Measurements from ENCODE around the gene EGFL8.

EGFL8 gene

DNA sequence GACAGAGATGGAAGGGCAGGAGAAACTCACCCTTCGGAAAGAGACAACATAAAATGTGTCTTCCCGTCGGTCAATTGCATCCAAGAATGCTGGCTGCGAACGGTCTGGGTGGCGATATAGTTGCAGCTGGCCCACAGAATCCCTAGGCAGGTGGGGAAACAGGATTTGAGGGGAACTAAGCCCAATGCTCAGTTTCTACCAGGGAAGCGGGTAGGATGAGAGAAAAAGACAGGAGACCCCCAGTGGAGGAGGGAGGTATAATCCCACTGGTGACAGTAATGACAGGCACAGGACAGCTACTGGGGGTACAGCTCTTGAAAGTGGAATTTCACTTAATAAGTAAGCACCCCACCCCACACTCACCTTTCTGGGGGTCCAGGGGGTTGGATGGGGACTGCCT lies 47.7 kb upstream of the EGFL8 start:
- H3K9ac ChIP-seq (ENCODE audit: low read depth, low read length, poor library complexity, severe bottlenecking) = no peak overlapping the region
- H3F3A ChIP-seq (ENCODE audit: low read depth) = no peaks in the 10 kb centered on the region
- no peaks in the 10 kb centered on the region for H3K9me2 ChIP-seq (replicated peaks; ENCODE audit: low read depth, low read length)
- no peaks in the 10 kb centered on the region for H3K4me1 ChIP-seq (ENCODE audit: insufficient read depth, low read length, poor library complexity, severe bottlenecking)
- H3K36me3 ChIP-seq (ENCODE audit: insufficient read depth, low read length) = peaks cover 51% of the 10 kb centered on the region; the same call in 1 of the 2 replicates
- H3K4me3 ChIP-seq (ENCODE audit: low read length, poor library complexity, severe bottlenecking) = no peak overlapping the region
- H4K20me1 ChIP-seq (ENCODE audit: insufficient read depth, low read length, poor library complexity, severe bottlenecking) = peaks cover 2% of the 10 kb centered on the region
- no peak for TF ChIP-seq EZH2phosphoT487 (IDR thresholded peaks at IDR 0.05; ENCODE audit: borderline replicate concordance)
- TF ChIP-seq, protein P1, sequence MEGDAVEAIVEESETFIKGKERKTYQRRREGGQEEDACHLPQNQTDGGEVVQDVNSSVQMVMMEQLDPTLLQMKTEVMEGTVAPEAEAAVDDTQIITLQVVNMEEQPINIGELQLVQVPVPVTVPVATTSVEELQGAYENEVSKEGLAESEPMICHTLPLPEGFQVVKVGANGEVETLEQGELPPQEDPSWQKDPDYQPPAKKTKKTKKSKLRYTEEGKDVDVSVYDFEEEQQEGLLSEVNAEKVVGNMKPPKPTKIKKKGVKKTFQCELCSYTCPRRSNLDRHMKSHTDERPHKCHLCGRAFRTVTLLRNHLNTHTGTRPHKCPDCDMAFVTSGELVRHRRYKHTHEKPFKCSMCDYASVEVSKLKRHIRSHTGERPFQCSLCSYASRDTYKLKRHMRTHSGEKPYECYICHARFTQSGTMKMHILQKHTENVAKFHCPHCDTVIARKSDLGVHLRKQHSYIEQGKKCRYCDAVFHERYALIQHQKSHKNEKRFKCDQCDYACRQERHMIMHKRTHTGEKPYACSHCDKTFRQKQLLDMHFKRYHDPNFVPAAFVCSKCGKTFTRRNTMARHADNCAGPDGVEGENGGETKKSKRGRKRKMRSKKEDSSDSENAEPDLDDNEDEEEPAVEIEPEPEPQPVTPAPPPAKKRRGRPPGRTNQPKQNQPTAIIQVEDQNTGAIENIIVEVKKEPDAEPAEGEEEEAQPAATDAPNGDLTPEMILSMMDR (conservative IDR thresholded peaks at IDR 0.05; ENCODE audit: low read length) = peak; percentile 62
- H3K4me2 ChIP-seq (ENCODE audit: low read depth, low read length, poor library complexity, severe bottlenecking) = no peak overlapping the region
- H3K27me3 ChIP-seq (ENCODE audit: insufficient read depth, low read length, poor library complexity, severe bottlenecking) = no peaks in the 10 kb centered on the region
- no peaks in the 10 kb centered on the region for H3K9me3 ChIP-seq (ENCODE audit: insufficient read depth, low read depth, low read length)
- no peak overlapping the region for H2AFZ ChIP-seq (ENCODE audit: low read length)
- no peaks in the 10 kb centered on the region for H3K79me2 ChIP-seq (ENCODE audit: insufficient read depth, low read length)

DNA sequence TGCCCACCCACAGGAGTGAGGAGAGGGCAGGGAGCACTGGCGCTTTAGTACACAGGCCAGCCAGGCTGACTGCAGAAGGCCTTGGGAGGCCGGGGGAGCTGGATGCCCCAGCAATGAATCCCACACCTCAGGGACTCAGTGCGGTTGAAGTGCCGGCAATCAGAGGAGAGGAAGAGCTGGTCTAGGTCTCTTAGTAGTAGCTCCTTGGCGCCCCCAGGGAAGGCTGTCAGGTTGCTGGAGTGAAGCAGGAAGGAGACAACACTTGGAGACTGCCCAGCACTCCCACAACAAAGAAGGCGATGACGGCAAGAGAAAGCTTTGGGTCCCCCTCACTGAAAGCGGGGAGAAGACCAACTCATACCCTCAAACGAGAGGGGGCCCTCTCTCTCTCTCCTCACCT lies 46.9 kb upstream of the EGFL8 start:
- Histone ChIP-seq H3K79me2 (ENCODE audit: insufficient read depth, low read length) (no peaks in the 10 kb centered on the region), H3K9ac (ENCODE audit: low read depth, low read length, poor library complexity, severe bottlenecking) (no peak overlapping the region), H3K27me3 (ENCODE audit: insufficient read depth, low read length, poor library complexity, severe bottlenecking) (no peaks in the 10 kb centered on the region), H3K4me1 (ENCODE audit: insufficient read depth, low read length, poor library complexity, severe bottlenecking) (no peaks in the 10 kb centered on the region), H3K9me2 (replicated peaks; ENCODE audit: low read depth, low read length) (no peaks in the 10 kb centered on the region), H3K4me3 (ENCODE audit: low read length, poor library complexity, severe bottlenecking) (no peak overlapping the region), H2AFZ (ENCODE audit: low read length) (no peak overlapping the region), H4K20me1 (ENCODE audit: insufficient read depth, low read length, poor library complexity, severe bottlenecking) (peaks cover 2% of the 10 kb centered on the region), H3K4me2 (ENCODE audit: low read depth, low read length, poor library complexity, severe bottlenecking) (no peak overlapping the region), H3F3A (ENCODE audit: low read depth) (no peaks in the 10 kb centered on the region), H3K36me3 (ENCODE audit: insufficient read depth, low read length) (peaks cover 56% of the 10 kb centered on the region; the same call in 1 of the 2 replicates), H3K9me3 (ENCODE audit: insufficient read depth, low read depth, low read length) (no peaks in the 10 kb centered on the region)
- TF ChIP-seq, protein P1 (conservative IDR thresholded peaks at IDR 0.05; ENCODE audit: low read length) = no peak
- TF ChIP-seq EZH2phosphoT487 (IDR thresholded peaks at IDR 0.05; ENCODE audit: borderline replicate concordance) = no peak

DNA sequence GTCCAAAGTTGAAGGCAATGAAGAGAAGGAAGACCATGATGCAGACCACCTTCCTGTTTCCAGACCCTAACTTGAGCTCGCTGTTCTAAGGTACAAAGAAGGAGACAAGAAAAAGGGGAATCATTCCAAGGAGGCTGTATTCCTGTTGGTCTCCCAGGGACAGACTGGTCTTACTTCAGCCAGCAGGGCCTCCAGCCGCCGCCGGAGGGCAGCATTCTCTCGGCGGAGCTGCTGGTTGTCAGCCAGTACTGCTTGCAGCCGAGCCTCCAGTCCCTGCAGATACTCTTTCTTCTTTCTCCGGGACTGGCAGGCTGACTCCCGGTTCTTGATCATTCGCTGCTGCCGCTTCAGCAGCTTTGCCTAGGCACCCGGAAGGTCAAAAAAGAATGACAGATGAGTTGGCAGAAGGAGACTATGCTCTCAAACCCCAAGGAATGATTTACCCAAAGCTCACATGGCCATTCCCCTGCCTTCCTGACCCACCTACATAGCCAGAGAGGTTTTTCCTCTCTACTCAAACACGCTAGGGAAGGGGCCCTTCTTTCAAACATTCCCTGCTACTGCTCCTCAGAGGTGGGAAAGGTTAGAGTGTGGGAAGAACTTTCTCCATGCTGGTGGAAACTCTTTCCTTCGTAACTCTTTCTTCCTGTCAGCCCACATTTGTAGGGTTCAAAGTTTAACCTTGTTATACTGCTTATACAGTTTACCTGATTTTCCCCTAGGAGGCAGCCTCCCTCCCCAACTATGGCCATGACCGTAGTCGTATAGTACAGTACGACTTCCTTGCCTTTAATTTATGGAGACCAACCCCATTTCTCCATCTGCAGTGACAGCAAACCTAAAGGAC lies 45.4 kb upstream of the EGFL8 start:
- Histone ChIP-seq H3K79me2 (ENCODE audit: insufficient read depth, low read length) (no peaks in the 10 kb centered on the region; the same call in 1 of the 2 replicates), H3K4me3 (ENCODE audit: low read length, poor library complexity, severe bottlenecking) (no peak overlapping the region), H3K9ac (ENCODE audit: low read depth, low read length, poor library complexity, severe bottlenecking) (no peak overlapping the region), H2AFZ (ENCODE audit: low read length) (no peak overlapping the region), H3K9me3 (ENCODE audit: insufficient read depth, low read depth, low read length) (no peaks in the 10 kb centered on the region), H3K4me2 (ENCODE audit: low read depth, low read length, poor library complexity, severe bottlenecking) (no peak overlapping the region), H3K9me2 (replicated peaks; ENCODE audit: low read depth, low read length) (no peaks in the 10 kb centered on the region), H3K4me1 (ENCODE audit: insufficient read depth, low read length, poor library complexity, severe bottlenecking) (no peaks in the 10 kb centered on the region), H3K36me3 (ENCODE audit: insufficient read depth, low read length) (peaks cover 57% of the 10 kb centered on the region; the same call in 1 of the 2 replicates), H3K27me3 (ENCODE audit: insufficient read depth, low read length, poor library complexity, severe bottlenecking) (no peaks in the 10 kb centered on the region), H4K20me1 (ENCODE audit: insufficient read depth, low read length, poor library complexity, severe bottlenecking) (peaks cover 2% of the 10 kb centered on the region), H3F3A (ENCODE audit: low read depth) (no peaks in the 10 kb centered on the region)
- no peak for TF ChIP-seq EZH2phosphoT487 (IDR thresholded peaks at IDR 0.05; ENCODE audit: borderline replicate concordance)
- TF ChIP-seq, protein P1 (conservative IDR thresholded peaks at IDR 0.05; ENCODE audit: low read length) = peak; percentile 88

Measured in Loucy (cell line).